GM19025 (cell line): ENCODE data around the gene ZNF385D.
A peak's percentile ranks its signal among the peaks of the same experiment; 100 is the strongest.

Experiments used
- ATAC-seq: cut with Tn5 transposase; IDR thresholded peaks from one replicate; pipeline ENCODE4 v1.9.1; 2021; ENCODE audit warnings: mild to moderate bottlenecking, low read depth, moderate library complexity; ENCODE audit not compliant: unreplicated experiment

ZNF385D gene

GRCh38 chr3:21462141-21462540 lies 288.9 kb downstream of the ZNF385D start:
- ATAC-seq, result no peak

GRCh38 chr3:21457084-21457483 lies 293.9 kb downstream of the ZNF385D start:
- no peak for ATAC-seq

GRCh38 chr3:21449738-21450137 lies 301.3 kb downstream of the ZNF385D start:
- ATAC-seq, result no peak

GRCh38 chr3:21447476-21448151 lies 303.4 kb downstream of the ZNF385D start:
- ATAC-seq, result no peak

GRCh38 chr3:21446945-21447475 lies 304.0 kb downstream of the ZNF385D start:
- ATAC-seq, result no peak

- ATAC-seq, result peak; percentile 92
These were observed 305.0 kb downstream of the ZNF385D start for GRCh38 chr3:21446027-21446426.

- no peak for ATAC-seq
These were observed 309.2 kb downstream of the ZNF385D start for GRCh38 chr3:21441821-21442220.

- ATAC-seq, result no peak
These were observed 314.2 kb downstream of the ZNF385D start for GRCh38 chr3:21436835-21437234.

- ATAC-seq, result no peak
These were observed 315.1 kb downstream of the ZNF385D start for GRCh38 chr3:21435871-21436270.

- ATAC-seq, result no peak
These were observed 316.7 kb downstream of the ZNF385D start for GRCh38 chr3:21434310-21434709.

- no peak for ATAC-seq
These were observed 317.3 kb downstream of the ZNF385D start for GRCh38 chr3:21433751-21434150.

- ATAC-seq, result no peak
These were observed 324.1 kb downstream of the ZNF385D start for GRCh38 chr3:21426920-21427319.

GRCh38 chr3:21425715-21426114 lies 325.3 kb downstream of the ZNF385D start:
- ATAC-seq, result no peak

- no peak for ATAC-seq
These were observed 329.9 kb downstream of the ZNF385D start for GRCh38 chr3:21421096-21421495.

GRCh38 chr3:21417991-21418390 lies 333.0 kb downstream of the ZNF385D start:
- ATAC-seq, result no peak

- ATAC-seq, result no peak
These were observed 336.5 kb downstream of the ZNF385D start for GRCh38 chr3:21414506-21414905.

GRCh38 chr3:21411058-21411457 lies 340.0 kb downstream of the ZNF385D start:
- ATAC-seq, result no peak

- no peak for ATAC-seq
These were observed 341.6 kb downstream of the ZNF385D start for GRCh38 chr3:21409401-21409800.

GRCh38 chr3:21407743-21408142 lies 343.3 kb downstream of the ZNF385D start:
- ATAC-seq, result no peak

GRCh38 chr3:21405671-21406667 lies 345.0 kb downstream of the ZNF385D start:
- no peak for ATAC-seq

- ATAC-seq, result no peak
These were observed 352.5 kb downstream of the ZNF385D start for GRCh38 chr3:21398461-21398860.
